Measurements from ENCODE around the gene FURIN. TPM values are rescaled to one million over a fixed set of nuclear protein-coding genes. Genes with fewer than 3 reads are reported as not detected.

The FURIN gene
- total and polyA plus RNA-seq, 2 of the 4 experiments (the other 2 are of a cell fraction) = 34.8 to 54.3 TPM

- peak overlapping the region; percentile 53; the same call in 1 of the 2 replicates for H3K14ac ChIP-seq (replicated peaks; ENCODE audit: low read depth, low read length)
- TF ChIP-seq CTCF (conservative IDR thresholded peaks at IDR 0.05; ENCODE audit: low read depth, low read length) (no peak), MAFK (IDR thresholded peaks at IDR 0.05; ENCODE audit: low read depth, low read length) (no peak), CHD1 (IDR thresholded peaks at IDR 0.05; ENCODE audit: low read depth, low read length) (no peak), RAD21 (IDR thresholded peaks at IDR 0.05; ENCODE audit: low read length) (no peak), FOS (IDR thresholded peaks at IDR 0.05; ENCODE audit: low read depth, low read length) (no peak), RFX5 (IDR thresholded peaks at IDR 0.05; ENCODE audit: low read depth, low read length) (no peak), NFE2L2 (IDR thresholded peaks at IDR 0.05; ENCODE audit: low read depth, low read length) (no peak), BHLHE40 (IDR thresholded peaks at IDR 0.05; ENCODE audit: low read depth, low read length) (no peak), MAZ (IDR thresholded peaks at IDR 0.05; ENCODE audit: borderline replicate concordance, low read depth, low read length) (no peak), MXI1 (IDR thresholded peaks at IDR 0.05; ENCODE audit: borderline replicate concordance, low read depth, low read length) (no peak), ELK1 (IDR thresholded peaks at IDR 0.05; ENCODE audit: borderline replicate concordance, low read depth, low read length) (no peak), POLR2A (IDR thresholded peaks at IDR 0.05; ENCODE audit: low read depth, low read length) (no peak), CEBPB (IDR thresholded peaks at IDR 0.05; ENCODE audit: low read depth, low read length) (no peak)
- TF ChIP-seq, protein P1, sequence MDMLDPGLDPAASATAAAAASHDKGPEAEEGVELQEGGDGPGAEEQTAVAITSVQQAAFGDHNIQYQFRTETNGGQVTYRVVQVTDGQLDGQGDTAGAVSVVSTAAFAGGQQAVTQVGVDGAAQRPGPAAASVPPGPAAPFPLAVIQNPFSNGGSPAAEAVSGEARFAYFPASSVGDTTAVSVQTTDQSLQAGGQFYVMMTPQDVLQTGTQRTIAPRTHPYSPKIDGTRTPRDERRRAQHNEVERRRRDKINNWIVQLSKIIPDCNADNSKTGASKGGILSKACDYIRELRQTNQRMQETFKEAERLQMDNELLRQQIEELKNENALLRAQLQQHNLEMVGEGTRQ (IDR thresholded peaks at IDR 0.05; ENCODE audit: low read depth, low read length) = no peak
These were observed 61.0 kb downstream of the FURIN start for GRCh38 chr15:90929246-90930019.

More at GRCh38 chr15:90929246-90930019, 61.0 kb downstream of the FURIN start:
- in situ Hi-C loops (cut with MboI; ENCODE audit: low sequenced_read_pairs) = no loop called here
- BruUV-seq (replicated peaks) = no TSS peak
- peak overlapping the region; percentile 94 for H2AFZ ChIP-seq (replicated peaks; ENCODE audit: low read length, poor library complexity)
- peak overlapping the region; percentile 98 for H4K5ac ChIP-seq (ENCODE audit: low read depth, low read length)
- peak overlapping the region; percentile 1 for H2BK5ac ChIP-seq (ENCODE audit: low read depth, low read length, poor library complexity, severe bottlenecking)
- no peaks in the 10 kb centered on the region for H3K9me3 ChIP-seq (ENCODE audit: control insufficient read depth, insufficient read depth, low read length)
- no peak overlapping the region for H2AK9ac ChIP-seq (replicated peaks; ENCODE audit: low read depth, low read length, poor library complexity)
- H2AK5ac ChIP-seq (ENCODE audit: low read depth, low read length) = no peak overlapping the region
- peak overlapping the region; percentile 12; the same call in 1 of the 2 replicates for H3K4ac ChIP-seq (ENCODE audit: low read depth, low read length)
- peak overlapping the region; percentile 68 for H3K27ac ChIP-seq (ENCODE audit: insufficient read depth, low read length)
- peak overlapping the region; percentile 53; the same call in 1 of the 2 replicates for H4K91ac ChIP-seq (ENCODE audit: insufficient read depth, low read depth, low read length)
- H3K4me2 ChIP-seq (ENCODE audit: low read depth, low read length) = peak overlapping the region; percentile 95
- peak overlapping the region; percentile 42; the same call in 1 of the 2 replicates for H3K56ac ChIP-seq (ENCODE audit: extremely low read depth, insufficient read depth, low read length)
- H3K4me3 ChIP-seq (ENCODE audit: insufficient read depth, low read depth, low read length) = peak overlapping the region; percentile 66
- H3K79me1 ChIP-seq (ENCODE audit: low read depth in 1 of 2, low read length in 2 of 2) = peaks cover 3 to 21% of the 10 kb centered on the region in 2 experiments; a peak in 3 of 4 replicates
- no peak overlapping the region for H2BK20ac ChIP-seq (ENCODE audit: low read depth, low read length)
- peak overlapping the region; percentile 2; the same call in 1 of the 2 replicates for H3K18ac ChIP-seq (ENCODE audit: low read depth, low read length)
- H3K23ac ChIP-seq (ENCODE audit: low read depth, low read length) = 0 out of 2 replicates have a peak overlapping the region, but pooled peaks have one; percentile 17
- no peaks in the 10 kb centered on the region for H3K36me3 ChIP-seq (ENCODE audit: control insufficient read depth, insufficient read depth, low read length)
- no peak overlapping the region for H2BK120ac ChIP-seq (ENCODE audit: low read depth, low read length)
- H3K27me3 ChIP-seq (ENCODE audit: control insufficient read depth, insufficient read depth, low read length) = no peaks in the 10 kb centered on the region
- H4K20me1 ChIP-seq (ENCODE audit: insufficient read depth, low read length) = no peaks in the 10 kb centered on the region
- DNase-seq (no peak), ATAC-seq (ENCODE audit: low read depth) (no peak)
- POLR2A ChIA-PET (ENCODE audit: unreplicated experiment) = interaction anchor here (0.6 kb wide), 1 partner anchor 1999 kb away, joined by 4 read pairs; no protein-coding TSS in a partner anchor
- H3K9ac ChIP-seq (ENCODE audit: low read depth, low read length) = peak overlapping the region; percentile 71
- WGBS, 2 experiments (ENCODE audit: extremely low coverage in 2 of 2, insufficient read length in 1 of 2) = 78 to 100% methylated on average over 2 to 11 of the region's 21 CpGs
- peaks cover 6% of the 10 kb centered on the region for H3K4me1 ChIP-seq (ENCODE audit: control insufficient read depth, insufficient read depth, low read length)
- H4K8ac ChIP-seq (ENCODE audit: low read depth in 2 of 2, low read length in 2 of 2) = peak overlapping the region; percentile 82 to 91
- intact Hi-C loops (cut with micrococcal nuclease) = no loop called here
- H3K9me1 ChIP-seq (ENCODE audit: insufficient read depth, low read length) = peaks cover 5% of the 10 kb centered on the region
- CTCF ChIA-PET = interaction anchor here (0.7 to 1.0 kb wide), 2 partner anchors 27 to 389 kb away, joined by 4 to 5 read pairs; no protein-coding TSS in a partner anchor
- dilution Hi-C loops (cut with HindIII; ENCODE audit: low sequenced_read_pairs, unreplicated experiment) = no loop called here
- H2BK15ac ChIP-seq (ENCODE audit: low read depth, low read length) = no peak overlapping the region

Measured in IMR-90 (cell line).